Anterior cingulate cortex (tissue), 58 donors: ENCODE data around the gene ITM2B.

ENCODE experiments used
- DNase-seq, 58 donors: peaks; one replicate each; lab custom pipeline; 2025; lab: John Stamatoyannopoulos, UW

Gene ITM2B

GRCh38 chr13:48255090-48255489 lies 22.1 kb downstream of the ITM2B start:
- DNase-seq = no peak

GRCh38 chr13:48255954-48256353 lies 22.9 kb downstream of the ITM2B start:
- no peak for DNase-seq

DNA sequence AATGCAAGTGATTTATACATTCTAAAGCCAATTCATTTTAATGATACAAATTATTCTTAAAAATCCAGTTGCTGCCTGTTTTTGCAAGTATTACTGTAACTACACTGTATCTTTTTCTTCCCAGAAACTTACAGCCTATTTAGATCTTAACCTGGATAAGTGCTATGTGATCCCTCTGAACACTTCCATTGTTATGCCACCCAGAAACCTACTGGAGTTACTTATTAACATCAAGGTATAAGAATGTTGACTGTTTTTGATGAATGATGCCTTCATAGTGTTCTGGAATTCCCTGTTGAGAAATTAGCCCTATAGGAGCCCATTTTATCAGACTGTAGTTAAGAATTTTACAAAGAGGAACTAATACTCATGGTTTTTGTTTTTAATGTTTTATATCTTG lies 25.0 kb downstream of the ITM2B start:
- no peak for DNase-seq

DNA sequence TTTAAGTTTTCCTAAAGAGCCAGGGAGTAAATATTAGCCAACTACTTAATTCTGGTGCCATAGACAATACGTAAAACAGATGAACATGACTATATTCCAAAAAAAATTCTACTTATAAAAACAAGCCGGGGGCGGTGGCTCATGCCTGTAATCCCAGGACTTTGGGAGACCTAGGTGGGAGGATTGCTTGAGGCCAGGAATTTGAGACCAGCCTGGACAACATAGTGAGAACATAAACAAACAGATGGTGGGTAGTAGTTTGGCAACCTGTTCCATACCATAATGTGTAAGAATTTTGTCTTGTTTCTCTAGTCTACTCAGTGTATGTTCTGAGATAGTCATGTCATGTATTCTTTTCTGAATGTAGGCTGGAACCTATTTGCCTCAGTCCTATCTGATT lies 25.4 kb downstream of the ITM2B start:
- no peak for DNase-seq

- no peak for DNase-seq
These were observed 28.0 kb downstream of the ITM2B start for GRCh38 chr13:48260970-48261369.

- no peak for DNase-seq
These were observed 30.2 kb downstream of the ITM2B start for GRCh38 chr13:48263196-48263595.

DNA sequence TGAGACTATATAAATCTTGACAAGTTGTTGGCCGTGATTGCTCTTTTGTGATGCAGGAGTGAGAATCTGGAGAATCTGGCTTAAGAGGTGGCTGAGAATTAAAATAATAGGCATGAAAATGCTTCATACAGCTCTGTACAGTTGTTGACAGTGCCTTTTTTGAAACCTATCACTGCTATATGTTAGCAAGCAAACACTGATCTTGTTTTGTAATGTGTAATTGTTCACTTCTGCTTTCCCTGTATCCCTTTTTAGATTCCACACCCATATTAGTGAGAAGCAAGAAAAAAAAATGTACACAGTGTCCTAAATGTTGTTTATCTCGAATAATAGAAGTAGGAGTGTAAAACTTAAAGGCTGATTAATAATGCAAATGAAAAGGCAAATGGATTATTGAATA lies 31.1 kb downstream of the ITM2B start:
- no peak for DNase-seq

DNA sequence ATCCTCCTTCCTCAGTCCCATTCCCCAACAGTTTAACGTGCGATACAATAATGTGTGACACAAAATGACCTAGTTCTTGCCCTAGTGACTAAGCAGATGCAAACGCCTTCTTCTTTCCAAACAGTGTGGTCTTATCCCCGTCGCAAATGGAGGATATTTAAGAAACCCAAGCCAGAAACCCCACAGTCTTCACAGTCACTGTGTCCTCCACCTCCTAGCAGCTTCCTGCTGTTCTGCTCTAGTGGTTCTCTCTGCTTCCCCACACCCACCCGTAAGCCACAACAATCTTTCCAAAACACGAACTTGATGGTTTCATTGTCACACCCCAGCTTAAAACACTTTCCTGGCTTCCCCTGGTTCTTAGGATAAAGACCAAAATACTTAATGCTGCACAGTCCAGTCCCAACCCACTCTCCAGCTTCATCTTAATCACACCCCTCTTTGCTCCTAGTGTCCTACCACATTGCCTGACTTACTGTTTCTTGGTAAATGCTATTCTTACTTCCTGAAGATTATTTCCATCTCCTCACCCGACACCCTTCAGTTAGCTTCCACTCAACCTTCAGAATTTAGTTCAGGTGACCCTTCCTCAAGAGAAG lies 32.3 kb downstream of the ITM2B start:
- DNase-seq = peak in 1 of 58 donors; percentile 5

DNA sequence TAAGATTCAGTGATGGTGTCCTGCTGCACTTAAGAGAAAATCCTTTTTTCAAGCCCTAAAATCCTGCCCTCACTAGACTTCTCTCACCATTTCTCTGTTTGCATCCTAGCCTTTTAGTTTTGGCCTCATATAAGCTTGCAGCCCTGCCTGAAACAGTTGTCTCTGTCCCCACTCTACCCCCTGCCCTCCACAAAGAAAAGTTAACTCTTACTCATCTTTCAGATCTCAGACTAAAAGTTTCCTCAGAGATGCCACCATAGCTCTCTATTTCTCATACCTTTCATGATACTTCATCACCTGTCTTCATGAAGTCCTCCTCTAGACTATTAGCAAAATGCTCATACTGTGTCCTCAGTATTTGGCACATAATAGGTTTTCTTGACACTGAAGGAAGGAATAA lies 33.1 kb downstream of the ITM2B start:
- DNase-seq = no peak

GRCh38 chr13:48266701-48267639 lies 34.0 kb downstream of the ITM2B start:
- no peak for DNase-seq

DNA sequence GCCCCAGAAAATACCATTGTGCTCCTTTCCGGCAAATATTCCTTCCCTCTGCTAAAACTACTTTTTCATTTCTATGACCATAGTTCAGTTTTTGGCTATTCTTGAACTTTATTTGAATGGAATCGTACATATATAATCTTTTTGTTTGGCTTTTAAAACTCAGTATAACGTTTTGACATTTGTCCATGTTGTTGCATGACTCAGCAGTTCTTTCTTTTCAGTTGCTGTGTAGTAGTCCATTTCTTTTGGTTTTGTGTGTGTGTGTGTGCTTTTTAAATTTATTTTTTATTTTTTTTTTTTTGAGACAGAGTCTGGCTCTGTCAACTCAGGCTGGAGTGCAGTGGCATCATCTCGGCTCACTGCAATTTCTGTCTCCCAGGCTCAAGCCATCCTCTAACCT lies 35.0 kb downstream of the ITM2B start:
- no peak for DNase-seq

- DNase-seq = no peak
These were observed 40.3 kb downstream of the ITM2B start for GRCh38 chr13:48273346-48273745.

DNA sequence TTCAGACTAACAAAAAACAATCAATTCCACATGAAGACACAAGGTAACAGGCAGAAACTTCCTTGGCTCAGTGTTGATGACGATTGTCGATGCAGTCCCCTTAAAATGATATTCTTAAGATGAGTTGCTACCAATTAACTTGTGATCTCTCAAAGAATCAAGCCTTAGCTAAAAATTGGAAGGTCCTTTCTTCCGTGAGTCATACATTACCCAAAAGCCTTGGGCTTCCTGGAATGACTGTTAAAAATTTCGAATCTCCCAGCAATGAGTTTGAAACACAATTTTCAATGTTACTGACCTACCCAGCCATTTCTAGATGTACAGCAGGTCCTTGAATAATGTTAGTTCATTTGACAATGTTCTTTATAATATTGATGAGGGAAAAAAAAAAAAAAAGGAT lies 42.5 kb downstream of the ITM2B start:
- no peak for DNase-seq

DNA sequence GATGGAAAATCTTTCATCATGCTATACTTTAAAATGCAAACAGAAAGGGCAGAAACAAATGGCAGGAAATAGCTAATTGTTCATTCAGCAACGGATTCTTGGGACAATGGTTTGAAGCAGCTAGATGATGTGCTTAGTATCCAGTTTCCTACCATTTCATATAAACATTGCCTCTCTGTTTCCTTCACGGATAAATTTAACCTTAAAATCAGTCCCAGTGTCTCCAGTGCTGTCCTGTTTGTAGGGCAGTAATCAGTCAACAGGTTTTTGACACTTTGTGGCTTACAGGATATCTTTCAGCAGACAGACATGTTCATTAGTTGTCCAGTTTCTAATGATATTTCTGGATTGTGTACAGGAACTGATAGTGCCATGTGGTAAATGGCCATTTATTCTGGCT lies 45.8 kb downstream of the ITM2B start:
- DNase-seq = no peak

DNA sequence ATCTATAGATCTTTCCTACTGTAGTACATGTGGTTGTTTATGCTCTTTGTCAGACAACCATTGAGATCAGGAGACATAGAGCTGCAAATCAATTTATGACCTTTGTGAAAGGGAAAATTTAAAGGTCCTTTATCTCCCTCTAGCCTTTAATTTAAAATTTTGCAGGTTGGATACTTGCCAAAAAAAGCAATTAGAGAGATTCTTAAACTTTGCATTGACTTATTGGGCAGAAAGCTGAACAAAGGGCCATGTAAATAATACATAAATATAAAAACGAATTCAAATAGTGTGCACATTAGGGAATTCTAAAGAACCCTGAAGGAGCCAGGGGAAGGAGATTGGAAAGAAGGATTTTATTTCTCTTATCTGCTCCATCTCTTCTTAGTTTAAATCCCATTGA lies 48.5 kb downstream of the ITM2B start:
- DNase-seq = no peak

DNA sequence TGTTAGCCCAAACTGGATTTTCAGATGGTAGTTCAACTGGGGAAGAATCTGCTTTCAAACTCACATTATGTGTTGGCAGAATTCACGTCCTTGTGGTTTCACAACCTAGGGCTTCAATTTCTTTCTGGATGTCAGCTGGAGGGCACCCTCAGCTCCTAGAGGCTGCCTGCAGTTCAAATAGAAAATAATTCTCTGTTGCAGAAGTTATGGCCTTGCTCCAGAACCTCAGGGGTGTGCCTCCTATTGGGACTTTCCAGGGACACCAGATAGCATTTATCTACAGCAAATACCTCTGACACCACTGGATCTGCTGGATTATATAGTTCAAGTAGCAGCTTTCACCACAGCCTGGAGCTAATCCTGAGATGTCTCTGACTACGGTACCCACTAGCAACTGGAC lies 58.7 kb downstream of the ITM2B start:
- no peak for DNase-seq

- no peak for DNase-seq
These were observed 59.6 kb downstream of the ITM2B start for GRCh38 chr13:48292650-48293049.

- no peak for DNase-seq
These were observed 61.6 kb downstream of the ITM2B start for GRCh38 chr13:48294653-48295052.

- DNase-seq = no peak
These were observed 62.3 kb downstream of the ITM2B start for GRCh38 chr13:48295271-48295670.

- no peak for DNase-seq
These were observed 63.5 kb downstream of the ITM2B start for GRCh38 chr13:48296528-48296927.

GRCh38 chr13:48297131-48297786 lies 64.3 kb downstream of the ITM2B start:
- DNase-seq = no peak

DNA sequence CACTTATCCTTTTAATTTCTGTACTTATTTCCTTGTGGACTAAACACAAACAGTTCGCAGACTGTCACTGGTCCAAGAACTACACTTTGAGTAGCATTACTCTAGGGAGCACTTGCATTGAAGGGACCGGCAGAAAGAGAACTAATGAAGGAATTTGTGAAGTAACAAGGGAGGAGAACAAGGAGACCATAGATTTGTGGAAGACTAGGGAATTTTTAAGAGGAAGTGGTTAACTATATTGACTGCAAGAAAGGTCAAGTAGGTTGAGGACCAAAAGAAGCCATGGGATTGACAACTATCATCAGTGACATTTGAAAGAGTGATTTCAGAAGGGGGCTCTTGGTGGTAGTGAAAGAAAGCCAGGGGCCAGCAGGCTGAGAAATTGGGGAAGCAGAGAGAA lies 66.6 kb downstream of the ITM2B start:
- DNase-seq = no peak
